ENCODE measurements around the gene SLC9A3.

SLC9A3 gene

GRCh38 chr5:448766-449090 is 75.5 kb downstream of the SLC9A3 start:
- H3K4me3 ChIP-seq (replicated peaks; ENCODE audit: low read depth, low read length), result no peak overlapping the region
- no peak for TF ChIP-seq CTCF (IDR thresholded peaks at IDR 0.05; ENCODE audit: low read depth, low read length, missing control alignments)
- DNase-seq (ENCODE audit: extremely low read depth, low read depth), result no peak

GRCh38 chr5:448061-448765 is 76.0 kb downstream of the SLC9A3 start:
- no peak overlapping the region for H3K4me3 ChIP-seq (replicated peaks; ENCODE audit: low read depth, low read length)
- DNase-seq (ENCODE audit: extremely low read depth, low read depth), result no peak
- no peak for TF ChIP-seq CTCF (IDR thresholded peaks at IDR 0.05; ENCODE audit: low read depth, low read length, missing control alignments)

GRCh38 chr5:447501-447900 is 76.7 kb downstream of the SLC9A3 start:
- no peak for TF ChIP-seq CTCF (IDR thresholded peaks at IDR 0.05; ENCODE audit: low read depth, low read length, missing control alignments)
- no peak overlapping the region for H3K4me3 ChIP-seq (replicated peaks; ENCODE audit: low read depth, low read length)
- no peak for DNase-seq (ENCODE audit: extremely low read depth, low read depth)

GRCh38 chr5:446883-447263 is 77.4 kb downstream of the SLC9A3 start:
- no peak for DNase-seq (ENCODE audit: extremely low read depth, low read depth)
- no peak overlapping the region for H3K4me3 ChIP-seq (replicated peaks; ENCODE audit: low read depth, low read length)
- peak; percentile 46 for TF ChIP-seq CTCF (IDR thresholded peaks at IDR 0.05; ENCODE audit: low read depth, low read length, missing control alignments)

- no peak for TF ChIP-seq CTCF (IDR thresholded peaks at IDR 0.05; ENCODE audit: low read depth, low read length, missing control alignments)
- H3K4me3 ChIP-seq (replicated peaks; ENCODE audit: low read depth, low read length), result no peak overlapping the region
- DNase-seq (ENCODE audit: extremely low read depth, low read depth), result no peak
Observed at GRCh38 chr5:446066-446882, 78.0 kb downstream of the SLC9A3 start.

GRCh38 chr5:445591-445990 is 78.7 kb downstream of the SLC9A3 start:
- DNase-seq (ENCODE audit: extremely low read depth, low read depth), result no peak
- H3K4me3 ChIP-seq (replicated peaks; ENCODE audit: low read depth, low read length), result no peak overlapping the region
- TF ChIP-seq CTCF (IDR thresholded peaks at IDR 0.05; ENCODE audit: low read depth, low read length, missing control alignments), result no peak

All from HFF-Myc (cell line).